CD14-positive monocyte (primary cell): ENCODE results near the gene AGT. TPM values are rescaled to one million over a fixed set of nuclear protein-coding genes. Genes with fewer than 3 reads are reported as not detected.

ENCODE experiments used
- DNase-seq, 3 donors: peaks; one replicate each; pipeline ENCODE4 v3.0.0-alpha.2; 2011 to 2022
- H2AFZ ChIP-seq: 2 replicates; pipeline ENCODE4 v1.6.0; 2012; ENCODE audit warnings: mild to moderate bottlenecking, low read depth, low read length, inconsistent platforms; ENCODE audit not compliant: insufficient read depth, poor library complexity, severe bottlenecking
- H3K27ac ChIP-seq, 2 donors: 1 replicate in 1 of 2; 2 replicates in 1 of 2; pipeline ENCODE4 v1.5.1; 2012 to 2013; ENCODE audit warnings: low read length in 2 of 2, control low read depth in 1 of 2, inconsistent platforms in 1 of 2, low read depth in 1 of 2, mild to moderate bottlenecking in 1 of 2
- H3K27me3 ChIP-seq, 2 donors: one replicate each; pipeline versions ENCODE4 v1.6.0 to v1.6.1; 2011 to 2013; ENCODE audit warnings: low read length in 2 of 2; ENCODE audit not compliant: control insufficient read depth in 2 of 2, insufficient read depth in 2 of 2
- H3K36me3 ChIP-seq, 2 donors: replicated peaks in 1 of 2; 1 replicate in 1 of 2; 2 replicates in 1 of 2; pipeline versions ENCODE4 v1.5.1 to v1.6.1; 2012 to 2013; ENCODE audit warnings: low read length in 2 of 2, control low read depth in 1 of 2, inconsistent platforms in 1 of 2, mild to moderate bottlenecking in 1 of 2; ENCODE audit not compliant: insufficient read depth in 2 of 2, control insufficient read depth in 1 of 2
- H3K4me1 ChIP-seq, 2 donors: 1 replicate in 1 of 2; 2 replicates in 1 of 2; pipeline versions ENCODE4 v1.5.1 to v1.6.1; 2012 to 2013; ENCODE audit warnings: low read length in 2 of 2, control low read depth in 1 of 2, inconsistent platforms in 1 of 2, mild to moderate bottlenecking in 1 of 2, moderate library complexity in 1 of 2; ENCODE audit not compliant: insufficient read depth in 2 of 2, control insufficient read depth in 1 of 2
- H3K4me2 ChIP-seq: replicated peaks from 2 replicates; pipeline ENCODE3; 2012; ENCODE audit warnings: low read length, moderate library complexity, mild to moderate bottlenecking; ENCODE audit not compliant: poor library complexity, severe bottlenecking; ENCODE audit errors: extremely low read depth
- H3K4me3 ChIP-seq, 3 experiments: fragments of 200-600 bp in 1 of 3; sonication (generic) in 1 of 3; replicated peaks in 1 of 3; 1 replicate in 2 of 3; 2 replicates in 1 of 3; pipeline ENCODE4 v1.5.1; 2011 to 2013; ENCODE audit warnings: low read length in 3 of 3, mild to moderate bottlenecking in 3 of 3, control low read depth in 2 of 3, low read depth in 2 of 3, inconsistent platforms in 1 of 3, moderate library complexity in 1 of 3
- H3K79me2 ChIP-seq: 2 replicates; pipeline ENCODE4 v1.6.0; 2012; ENCODE audit warnings: mild to moderate bottlenecking, control low read depth, inconsistent platforms, low read length, moderate library complexity; ENCODE audit not compliant: insufficient read depth
- H3K9ac ChIP-seq: 2 replicates; pipeline ENCODE4 v1.6.0; 2017; ENCODE audit warnings: low read length, mild to moderate bottlenecking; ENCODE audit not compliant: insufficient read depth, poor library complexity, severe bottlenecking
- H3K9me3 ChIP-seq, 2 donors: replicated peaks in 1 of 2; 1 replicate in 1 of 2; 2 replicates in 1 of 2; pipeline versions ENCODE4 v1.5.1 to v1.6.1; 2012 to 2013; ENCODE audit warnings: low read length in 2 of 2, control low read depth in 1 of 2; ENCODE audit not compliant: control insufficient read depth in 1 of 2, insufficient read depth in 1 of 2
- H4K20me1 ChIP-seq: 2 replicates; pipeline ENCODE4 v1.6.0; 2012; ENCODE audit warnings: mild to moderate bottlenecking, low read length, control low read depth, moderate library complexity; ENCODE audit not compliant: insufficient read depth
- H3K27ac Mint-ChIP-seq, 7 donors: one replicate each; pipeline ENCODE4 v1.8.0; 2020; ENCODE audit warnings: mild to moderate bottlenecking in 7 of 7, mixed read lengths in 7 of 7, moderate library complexity in 6 of 7, inconsistent platforms in 2 of 7
- H3K27me3 Mint-ChIP-seq, 3 donors: one replicate each; pipeline ENCODE4 v1.8.0; 2021 to 2022; ENCODE audit warnings: low read depth in 3 of 3, mild to moderate bottlenecking in 3 of 3, mixed read lengths in 3 of 3, moderate library complexity in 3 of 3, inconsistent platforms in 1 of 3
- H3K36me3 Mint-ChIP-seq, 2 donors: one replicate each; pipeline ENCODE4 v1.8.0; 2020; ENCODE audit warnings: mixed read lengths in 2 of 2, inconsistent platforms in 1 of 2, mild to moderate bottlenecking in 1 of 2
- H3K4me1 Mint-ChIP-seq: one replicate; pipeline ENCODE4 v1.8.0; 2020; ENCODE audit warnings: mild to moderate bottlenecking, mixed read lengths
- H3K4me3 Mint-ChIP-seq, 2 donors: one replicate each; pipeline ENCODE4 v1.8.0; 2020; ENCODE audit warnings: mild to moderate bottlenecking in 2 of 2, mixed read lengths in 2 of 2, moderate library complexity in 1 of 2
- H3K9me3 Mint-ChIP-seq, 7 donors: one replicate each; pipeline ENCODE4 v1.8.0; 2020 to 2022; ENCODE audit warnings: mixed read lengths in 7 of 7, mild to moderate bottlenecking in 6 of 7, moderate library complexity in 6 of 7, inconsistent platforms in 2 of 7
- WGBS: methylation state at CpG from one replicate; pipeline ENCODE4 v1.1.5; 2013; ENCODE audit warnings: missing lambda C conversion rate; ENCODE audit not compliant: insufficient coverage; 5-methylcytosine and 5-hydroxymethylcytosine counted together
- intact Hi-C, 2 donors: fragments of 100-400 bp; cut with micrococcal nuclease; formaldehyde crosslinking; loops; one replicate each; pipeline versions ENCODE4 v1.15.0 to v1.15.1; 2023
- polyA plus RNA-seq, 3 donors: library from polyadenylated mRNA; depleted of rRNA in 1 of 3; unstranded in 2 of 3; stranded (reverse) in 1 of 3; fragments of 300-500 nt in 2 of 3; fragments of >200 nt in 1 of 3; fragmentation: Illumina TruSeq in 2 of 3; gene quantifications; 1 replicate in 2 of 3; 2 replicates in 1 of 3; pipeline ENCODE4 v1.2.3, GENCODE V29; 2012 to 2021
- TF ChIP-seq, protein P1 (sequence below): fragments of 200-600 bp; IDR thresholded peaks from one replicate; pipeline ENCODE4 v1.8.0; 2022; ENCODE audit warnings: antibody characterized with exemption, mild to moderate bottlenecking

Gene AGT
- polyA plus RNA-seq, 3 donors, result 0.04 TPM; not detected in 2

GRCh38 chr1:230744382-230744781 lies 30.5 kb upstream of the AGT start:
- Histone ChIP-seq H4K20me1 (no peaks in the 10 kb centered on the region), H3K27ac (no peak overlapping the region), H3K4me1 (peaks cover 0 to 14% of the 10 kb centered on the region in 2 donors), H3K9ac (no peak overlapping the region), H3K79me2 (no peaks in the 10 kb centered on the region), H3K36me3 (no peaks in the 10 kb centered on the region), H3K4me3 (no peak overlapping the region), H3K27me3 (no peaks in the 10 kb centered on the region), H3K4me2 (no peak overlapping the region), H2AFZ (no peak overlapping the region), H3K9me3 (no peaks in the 10 kb centered on the region)
- 81% methylated on average over 5 of the region's 5 CpGs for WGBS
- DNase-seq, result no peak
- no peak overlapping the region for H3K4me3 Mint-ChIP-seq
- intact Hi-C loops, result no loop called here
- TF ChIP-seq, protein P1, sequence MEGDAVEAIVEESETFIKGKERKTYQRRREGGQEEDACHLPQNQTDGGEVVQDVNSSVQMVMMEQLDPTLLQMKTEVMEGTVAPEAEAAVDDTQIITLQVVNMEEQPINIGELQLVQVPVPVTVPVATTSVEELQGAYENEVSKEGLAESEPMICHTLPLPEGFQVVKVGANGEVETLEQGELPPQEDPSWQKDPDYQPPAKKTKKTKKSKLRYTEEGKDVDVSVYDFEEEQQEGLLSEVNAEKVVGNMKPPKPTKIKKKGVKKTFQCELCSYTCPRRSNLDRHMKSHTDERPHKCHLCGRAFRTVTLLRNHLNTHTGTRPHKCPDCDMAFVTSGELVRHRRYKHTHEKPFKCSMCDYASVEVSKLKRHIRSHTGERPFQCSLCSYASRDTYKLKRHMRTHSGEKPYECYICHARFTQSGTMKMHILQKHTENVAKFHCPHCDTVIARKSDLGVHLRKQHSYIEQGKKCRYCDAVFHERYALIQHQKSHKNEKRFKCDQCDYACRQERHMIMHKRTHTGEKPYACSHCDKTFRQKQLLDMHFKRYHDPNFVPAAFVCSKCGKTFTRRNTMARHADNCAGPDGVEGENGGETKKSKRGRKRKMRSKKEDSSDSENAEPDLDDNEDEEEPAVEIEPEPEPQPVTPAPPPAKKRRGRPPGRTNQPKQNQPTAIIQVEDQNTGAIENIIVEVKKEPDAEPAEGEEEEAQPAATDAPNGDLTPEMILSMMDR, result no peak
- H3K4me1 Mint-ChIP-seq, result no peaks in the 10 kb centered on the region
- H3K27ac Mint-ChIP-seq, result no peak overlapping the region
- H3K36me3 Mint-ChIP-seq, result no peaks in the 10 kb centered on the region
- H3K9me3 Mint-ChIP-seq, result peaks cover 0 to 2% (median 0%) of the 10 kb centered on the region in 7 donors
- H3K27me3 Mint-ChIP-seq, result peaks cover 3% of the 10 kb centered on the region in 3 donors

DNA sequence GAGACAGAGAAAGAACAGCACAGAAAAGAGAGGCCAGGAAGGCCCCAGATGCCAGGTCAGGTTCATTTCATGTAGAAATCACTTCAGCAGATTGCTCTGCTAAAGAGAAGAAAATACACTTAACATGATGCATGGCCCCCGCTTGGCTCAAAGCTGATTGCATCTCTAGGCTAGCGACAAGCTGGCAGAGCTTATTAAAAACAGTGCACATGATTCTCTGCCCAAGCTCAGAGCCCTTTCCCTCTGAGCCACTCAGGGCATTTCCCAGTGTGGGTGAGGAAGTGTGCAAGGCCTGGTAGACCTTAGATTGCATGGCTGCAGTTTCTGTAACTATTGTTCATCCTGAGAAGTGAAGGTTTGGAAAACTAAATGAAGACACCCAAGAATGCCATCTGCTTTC lies 30.0 kb upstream of the AGT start:
- Histone ChIP-seq H4K20me1 (no peaks in the 10 kb centered on the region), H3K9ac (no peak overlapping the region), H3K79me2 (no peaks in the 10 kb centered on the region), H3K36me3 (no peaks in the 10 kb centered on the region), H3K4me1 (peaks cover 0 to 12% of the 10 kb centered on the region in 2 donors), H3K27ac (no peak overlapping the region), H3K4me2 (no peak overlapping the region), H2AFZ (no peak overlapping the region), H3K4me3 (no peak overlapping the region), H3K27me3 (no peaks in the 10 kb centered on the region), H3K9me3 (no peaks in the 10 kb centered on the region)
- TF ChIP-seq, protein P1, result no peak
- no peak for DNase-seq
- intact Hi-C loops, result no loop called here
- Mint-ChIP-seq H3K9me3 (peaks cover 0 to 2% (median 0%) of the 10 kb centered on the region in 7 donors), H3K4me3 (no peak overlapping the region), H3K27ac (peak overlapping the region in 1 of 7 donors; percentile 60), H3K36me3 (no peaks in the 10 kb centered on the region), H3K27me3 (peaks cover 3 to 7% (median 3%) of the 10 kb centered on the region in 3 donors), H3K4me1 (no peaks in the 10 kb centered on the region)
- 100% methylated on average over 2 of the region's 2 CpGs for WGBS
